ENCODE data around the gene NAGPA.
A peak's percentile ranks its signal among the peaks of the same experiment; 100 is the strongest.

The NAGPA gene

GRCh38 chr16:5028950-5029475, 4.7 kb downstream of the NAGPA start:
- no peak for DNase-seq (ENCODE audit: low read depth)
- TF ChIP-seq CTCF (IDR thresholded peaks at IDR 0.05; ENCODE audit: control insufficient read depth, insufficient read depth, low read depth, low read length, missing control alignments), result no peak
- H3K4me3 ChIP-seq (ENCODE audit: control insufficient read depth, low read depth, low read length), result no peak overlapping the region

- DNase-seq (ENCODE audit: low read depth), result no peak
- H3K4me3 ChIP-seq (ENCODE audit: control insufficient read depth, low read depth, low read length), result no peak overlapping the region
- TF ChIP-seq CTCF (IDR thresholded peaks at IDR 0.05; ENCODE audit: control insufficient read depth, insufficient read depth, low read depth, low read length, missing control alignments), result no peak
Measured at GRCh38 chr16:5027575-5028235, 6.0 kb downstream of the NAGPA start.

GRCh38 chr16:5027086-5027485, 6.6 kb downstream of the NAGPA start:
- no peak for DNase-seq (ENCODE audit: low read depth)
- no peak overlapping the region for H3K4me3 ChIP-seq (ENCODE audit: control insufficient read depth, low read depth, low read length)
- no peak for TF ChIP-seq CTCF (IDR thresholded peaks at IDR 0.05; ENCODE audit: control insufficient read depth, insufficient read depth, low read depth, low read length, missing control alignments)

GRCh38 chr16:5026664-5027063, 7.1 kb downstream of the NAGPA start:
- TF ChIP-seq CTCF (IDR thresholded peaks at IDR 0.05; ENCODE audit: control insufficient read depth, insufficient read depth, low read depth, low read length, missing control alignments), result no peak
- DNase-seq (ENCODE audit: low read depth), result no peak
- H3K4me3 ChIP-seq (ENCODE audit: control insufficient read depth, low read depth, low read length), result no peak overlapping the region

GRCh38 chr16:5025171-5025632, 8.5 kb downstream of the NAGPA start:
- TF ChIP-seq CTCF (IDR thresholded peaks at IDR 0.05; ENCODE audit: control insufficient read depth, insufficient read depth, low read depth, low read length, missing control alignments), result peak; percentile 34
- no peak for DNase-seq (ENCODE audit: low read depth)

GRCh38 chr16:5024632-5025031, 9.1 kb downstream of the NAGPA start:
- DNase-seq (ENCODE audit: low read depth), result no peak
- H3K4me3 ChIP-seq (ENCODE audit: control insufficient read depth, low read depth, low read length), result no peak overlapping the region
- no peak for TF ChIP-seq CTCF (IDR thresholded peaks at IDR 0.05; ENCODE audit: control insufficient read depth, insufficient read depth, low read depth, low read length, missing control alignments)

More at GRCh38 chr16:5025171-5025632, 8.5 kb downstream of the NAGPA start:
- H3K4me3 ChIP-seq (ENCODE audit: control insufficient read depth, low read depth, low read length), result no peak overlapping the region
